ENCODE results near the gene SERINC3.
A peak's percentile ranks its signal among the peaks of the same experiment; 100 is the strongest.

SERINC3 gene

DNA sequence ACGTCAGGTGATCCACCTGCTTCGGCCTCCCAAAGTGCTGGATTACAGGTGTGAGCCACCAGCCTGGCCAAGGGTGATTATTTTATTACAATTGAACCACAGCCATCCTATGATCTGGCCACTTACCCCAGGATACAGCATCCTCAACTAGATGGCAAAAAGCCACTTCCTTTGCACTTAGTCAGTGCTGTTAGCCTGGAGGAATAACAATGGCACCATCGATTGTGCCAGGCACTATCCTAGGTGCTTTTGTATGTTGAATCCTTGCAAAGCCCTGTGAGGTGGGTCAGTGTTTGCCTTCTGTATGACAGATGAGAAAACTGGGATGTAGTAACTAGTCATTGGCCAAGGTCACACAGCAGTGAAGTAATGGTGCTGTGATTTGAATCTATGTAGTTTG, 57.4 kb downstream of the SERINC3 start:
- no peak for DNase-seq (ENCODE audit: low spot score)

DNA sequence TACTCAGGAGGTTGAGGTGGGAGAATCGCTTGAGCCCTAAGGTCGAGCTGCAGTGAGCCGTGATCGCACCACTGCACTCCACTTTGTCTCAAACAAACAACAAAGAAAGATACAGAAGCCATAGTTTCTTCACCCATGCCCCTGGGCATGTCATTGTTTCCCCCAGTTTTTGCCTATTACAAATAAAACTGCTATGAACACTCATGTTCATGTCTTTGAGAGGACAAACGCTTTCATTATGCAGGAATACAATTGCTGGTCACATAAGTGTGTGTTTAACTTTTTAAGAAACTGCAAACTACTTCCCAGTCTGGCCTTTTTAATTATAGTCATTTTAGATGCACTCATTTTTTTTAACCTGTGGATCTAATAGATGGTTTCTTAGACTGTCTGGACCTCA, 58.4 kb downstream of the SERINC3 start:
- no peak for DNase-seq (ENCODE audit: low spot score)

DNA sequence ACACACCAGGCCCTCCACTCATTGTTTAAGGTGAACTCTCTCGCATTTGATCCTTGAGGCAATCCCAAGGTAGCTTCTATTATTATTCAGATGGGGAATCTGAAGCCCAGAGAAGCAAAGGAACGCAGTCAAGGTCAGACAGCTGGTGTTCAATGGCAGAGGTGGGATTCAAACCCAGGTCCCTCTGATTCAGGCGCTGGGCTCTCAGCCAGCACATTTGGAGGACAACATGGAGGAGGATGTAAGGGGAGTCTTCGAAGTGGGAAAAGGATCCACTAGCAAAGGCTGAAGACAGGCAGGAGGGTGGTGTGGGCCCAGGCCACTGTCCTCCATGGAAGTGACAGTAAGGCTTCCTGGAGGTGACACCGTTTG, 60.1 kb downstream of the SERINC3 start:
- no peak for DNase-seq (ENCODE audit: low spot score)

DNA sequence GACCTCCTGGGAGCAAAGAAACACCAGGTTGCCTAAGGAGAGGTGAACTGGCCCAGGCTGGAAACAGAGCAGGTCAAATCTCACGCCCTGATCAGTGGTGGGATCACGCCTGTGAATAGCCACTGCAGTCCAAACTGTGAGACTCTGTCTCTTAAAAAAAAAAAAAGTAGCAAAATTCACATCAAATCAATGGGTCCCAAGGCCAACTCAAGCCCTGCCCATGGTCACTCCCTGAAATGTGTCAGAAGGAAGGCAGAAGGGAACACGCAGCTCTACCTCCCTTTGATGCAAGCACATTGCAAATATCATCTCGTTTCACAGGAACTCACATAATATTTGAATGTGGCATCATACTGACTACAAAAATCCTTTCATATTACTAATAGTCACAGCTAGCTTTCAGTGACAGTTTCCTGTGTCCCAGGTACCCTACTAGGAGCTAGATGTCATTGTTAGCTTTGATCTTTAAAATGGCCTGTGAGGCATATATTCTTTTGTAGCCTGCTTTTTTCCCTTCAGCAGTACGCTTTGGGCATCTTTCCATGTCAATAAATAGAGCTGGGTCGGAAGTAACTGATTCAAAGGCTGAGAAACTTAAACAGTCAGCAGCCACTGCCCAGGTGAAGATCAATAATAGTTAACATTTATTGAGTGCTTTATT, 60.6 kb downstream of the SERINC3 start:
- no peak for DNase-seq (ENCODE audit: low spot score)

DNA sequence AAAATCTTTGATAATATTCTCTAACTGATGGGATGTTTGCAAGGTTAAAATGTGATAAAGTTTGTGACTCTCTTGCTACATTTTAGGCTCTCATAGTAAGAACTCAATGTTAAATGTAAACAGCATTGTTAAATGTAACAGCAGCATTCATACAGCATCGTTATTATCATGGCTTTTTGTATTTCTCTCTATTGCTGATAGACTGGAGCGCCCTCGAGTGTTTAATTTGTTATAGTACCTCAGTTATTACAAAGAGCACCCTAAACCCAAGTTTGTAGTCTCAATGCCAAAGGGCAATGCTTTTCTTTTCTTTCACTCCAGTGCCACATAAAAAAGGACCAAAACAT, 61.1 kb downstream of the SERINC3 start:
- DNase-seq (ENCODE audit: low spot score) = peak; percentile 78

DNA sequence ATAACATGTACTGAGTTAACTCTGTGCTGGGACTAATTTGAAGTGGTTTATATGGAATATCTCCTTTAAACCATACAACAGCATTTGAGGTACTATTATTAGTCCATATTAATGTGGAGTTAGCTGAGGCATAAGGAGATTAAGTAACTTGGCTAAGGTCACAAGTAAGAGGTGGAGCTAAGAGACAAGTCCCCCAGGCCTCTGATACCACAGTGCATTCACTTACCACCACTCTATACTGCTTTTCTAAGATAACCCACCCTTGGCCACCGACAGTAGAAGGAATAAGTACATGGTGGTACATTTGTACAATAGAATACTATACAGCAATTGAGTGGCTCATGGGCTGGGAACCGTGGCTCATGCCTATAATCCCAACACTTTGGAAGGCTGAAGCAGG, 62.6 kb downstream of the SERINC3 start:
- DNase-seq (ENCODE audit: low spot score) = peak; percentile 58

DNA sequence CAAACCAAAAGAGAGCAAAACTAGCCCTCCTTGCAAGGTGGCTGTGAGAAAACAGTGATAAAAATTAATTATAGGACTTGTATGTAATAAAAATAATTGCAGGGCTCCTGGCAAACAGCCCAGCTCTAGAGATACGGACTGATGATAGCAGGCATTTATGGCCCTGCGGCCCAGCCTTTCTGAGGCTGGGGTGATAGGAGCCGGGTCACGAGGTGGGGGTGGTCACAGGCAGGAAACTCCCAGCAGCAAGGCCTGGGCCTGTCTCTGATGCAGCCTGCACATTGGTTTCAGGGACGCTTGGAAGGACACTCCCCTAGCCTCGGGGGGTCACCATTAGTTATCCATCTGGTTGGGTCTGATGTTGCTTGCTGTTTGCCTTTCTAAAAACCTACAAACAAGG, 64.9 kb downstream of the SERINC3 start:
- DNase-seq (ENCODE audit: low spot score) = peak; percentile 78

DNA sequence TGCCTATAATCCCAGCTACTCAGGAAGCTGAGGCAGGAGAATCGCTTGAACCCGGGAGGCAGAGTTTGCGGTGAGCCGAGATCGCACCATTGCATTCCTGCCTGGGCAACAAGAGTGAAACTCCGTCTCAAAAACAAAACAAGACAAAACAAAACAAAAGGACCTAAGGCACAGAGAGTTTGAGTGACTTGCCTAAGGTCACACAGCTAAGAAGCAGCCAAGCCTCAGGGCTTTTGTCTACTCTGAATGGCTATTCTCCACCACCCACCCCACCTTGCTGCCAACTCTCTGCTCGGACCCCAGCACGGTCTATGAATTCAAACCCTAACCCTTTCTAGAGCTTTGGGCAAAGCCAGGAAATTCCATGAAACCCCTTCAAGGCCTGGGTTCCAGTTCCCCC, 65.3 kb downstream of the SERINC3 start:
- no peak for DNase-seq (ENCODE audit: low spot score)

DNA sequence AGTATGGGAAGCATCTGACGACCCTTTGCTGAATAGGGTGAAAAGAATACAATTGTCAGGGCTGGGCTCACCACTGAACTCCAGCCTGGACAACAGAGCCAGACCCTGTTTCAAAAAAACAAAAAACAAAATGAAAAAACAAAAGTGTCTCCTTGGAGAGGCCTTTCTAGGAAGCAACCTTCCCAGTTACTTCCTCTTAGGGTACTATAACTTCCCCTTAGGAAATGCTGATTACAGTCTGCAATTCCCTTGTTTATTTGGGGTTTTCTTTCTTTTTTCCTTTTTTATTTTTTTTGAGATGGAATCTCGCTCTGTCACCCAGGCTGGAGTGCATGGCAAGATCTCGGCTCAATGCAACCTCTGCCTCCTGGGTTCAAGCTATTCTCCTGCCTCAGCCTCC, 66.7 kb downstream of the SERINC3 start:
- DNase-seq (ENCODE audit: low spot score) = no peak

DNA sequence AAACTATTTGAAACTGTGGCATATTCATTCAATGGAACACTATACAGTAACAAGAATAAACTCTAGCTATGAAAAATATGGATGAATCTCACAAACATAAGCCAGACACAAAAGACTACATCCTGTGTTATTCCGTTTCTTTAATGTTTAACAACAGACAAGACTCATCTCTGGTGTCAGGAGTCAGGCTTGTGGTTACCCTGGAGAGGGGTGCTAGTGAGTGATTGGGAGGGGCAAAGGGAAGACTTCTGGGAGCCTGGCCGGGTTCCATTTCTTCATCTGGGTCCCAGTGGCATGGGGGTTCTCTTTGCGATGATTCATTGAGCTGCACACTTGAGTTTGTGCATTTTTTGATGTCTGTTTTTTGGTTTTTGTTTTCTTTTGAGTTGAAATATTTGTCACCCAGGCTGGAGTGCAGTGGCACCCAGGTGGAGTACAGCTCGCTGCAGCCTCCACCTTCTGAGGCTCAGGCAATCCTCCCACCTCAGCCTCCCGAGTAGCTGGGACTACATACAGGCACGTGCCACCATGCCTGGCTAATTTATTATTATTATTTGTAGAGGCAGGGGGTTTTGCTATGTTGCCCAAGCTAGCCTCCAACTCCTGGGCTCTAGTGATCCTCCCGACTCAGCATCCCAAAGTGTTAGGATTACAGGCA, 67.4 kb downstream of the SERINC3 start:
- DNase-seq (ENCODE audit: low spot score) = no peak

DNA sequence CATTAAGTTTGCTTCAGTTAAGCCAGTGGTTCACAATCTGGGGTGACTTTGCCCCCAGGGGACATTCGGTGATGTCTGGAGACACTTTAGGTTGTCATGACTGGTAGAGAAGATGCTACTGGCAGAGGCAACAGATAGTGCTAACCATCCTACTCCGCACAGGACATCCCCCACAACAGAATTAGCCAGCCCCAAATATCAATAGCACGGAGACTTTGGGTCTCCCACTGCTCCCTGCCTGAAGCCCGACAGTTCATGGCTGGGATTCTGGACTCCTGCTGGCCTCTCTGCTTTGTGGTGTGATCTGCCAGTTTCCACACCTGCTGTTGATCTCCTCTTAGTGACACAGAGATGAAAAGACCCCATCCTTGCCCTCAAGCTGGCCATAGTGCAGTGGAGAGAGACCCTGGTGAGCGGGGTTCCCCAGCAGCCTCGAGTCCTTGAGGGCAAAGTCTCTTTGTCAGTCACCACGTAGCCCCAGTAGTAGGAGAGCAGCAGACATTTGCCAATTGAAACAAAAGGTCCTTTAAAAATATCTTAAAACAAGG, 70.9 kb downstream of the SERINC3 start:
- DNase-seq (ENCODE audit: low spot score) = no peak

DNA sequence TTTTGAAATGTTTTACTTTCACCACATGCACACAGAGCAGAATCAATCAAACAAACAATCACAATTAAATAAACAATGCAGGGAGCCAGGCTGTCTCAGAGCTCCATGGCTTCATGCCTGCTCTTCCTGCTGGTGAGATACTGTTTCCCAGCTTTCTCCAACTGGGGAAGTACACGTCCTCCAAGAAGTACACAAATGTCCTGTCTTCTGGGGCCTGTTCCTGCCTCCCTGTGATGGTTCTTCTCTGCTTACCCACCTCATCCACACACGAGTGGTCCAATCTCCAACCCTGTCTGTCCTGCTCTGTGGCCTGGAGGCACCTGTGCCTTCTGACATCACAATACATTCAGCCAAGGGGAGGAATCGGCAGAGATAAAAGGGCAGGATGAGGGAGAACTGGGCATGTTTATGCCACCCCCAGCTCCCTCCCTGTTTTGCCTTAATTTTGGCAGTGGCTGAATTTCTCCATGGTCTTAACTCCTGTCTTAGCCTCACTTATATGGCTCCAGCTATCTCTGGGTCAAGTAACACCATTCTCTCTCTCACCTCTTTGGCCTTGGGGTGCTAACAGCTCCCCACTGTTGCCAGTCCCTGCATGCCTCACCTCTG, 71.5 kb downstream of the SERINC3 start:
- no peak for DNase-seq (ENCODE audit: low spot score)

DNA sequence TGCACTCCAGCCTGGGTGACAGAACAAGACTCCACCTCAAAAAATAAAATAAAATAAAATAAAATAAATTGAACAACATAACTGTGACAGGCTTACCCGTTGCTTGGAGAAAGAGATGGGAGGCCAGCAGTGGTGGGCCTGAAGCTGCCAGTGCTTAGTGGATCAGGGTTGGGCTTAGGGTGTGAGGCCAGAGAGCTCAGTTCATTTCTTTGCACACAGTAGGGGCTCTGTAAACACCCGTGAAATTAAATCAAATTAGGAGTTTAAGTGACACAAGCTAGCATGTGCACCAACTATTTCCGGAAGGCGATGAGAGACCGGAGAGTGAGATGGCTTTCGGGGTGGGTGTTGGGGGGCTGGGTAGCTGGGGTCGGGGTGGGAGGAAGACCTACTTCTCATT, 72.0 kb downstream of the SERINC3 start:
- DNase-seq (ENCODE audit: low spot score) = no peak

DNA sequence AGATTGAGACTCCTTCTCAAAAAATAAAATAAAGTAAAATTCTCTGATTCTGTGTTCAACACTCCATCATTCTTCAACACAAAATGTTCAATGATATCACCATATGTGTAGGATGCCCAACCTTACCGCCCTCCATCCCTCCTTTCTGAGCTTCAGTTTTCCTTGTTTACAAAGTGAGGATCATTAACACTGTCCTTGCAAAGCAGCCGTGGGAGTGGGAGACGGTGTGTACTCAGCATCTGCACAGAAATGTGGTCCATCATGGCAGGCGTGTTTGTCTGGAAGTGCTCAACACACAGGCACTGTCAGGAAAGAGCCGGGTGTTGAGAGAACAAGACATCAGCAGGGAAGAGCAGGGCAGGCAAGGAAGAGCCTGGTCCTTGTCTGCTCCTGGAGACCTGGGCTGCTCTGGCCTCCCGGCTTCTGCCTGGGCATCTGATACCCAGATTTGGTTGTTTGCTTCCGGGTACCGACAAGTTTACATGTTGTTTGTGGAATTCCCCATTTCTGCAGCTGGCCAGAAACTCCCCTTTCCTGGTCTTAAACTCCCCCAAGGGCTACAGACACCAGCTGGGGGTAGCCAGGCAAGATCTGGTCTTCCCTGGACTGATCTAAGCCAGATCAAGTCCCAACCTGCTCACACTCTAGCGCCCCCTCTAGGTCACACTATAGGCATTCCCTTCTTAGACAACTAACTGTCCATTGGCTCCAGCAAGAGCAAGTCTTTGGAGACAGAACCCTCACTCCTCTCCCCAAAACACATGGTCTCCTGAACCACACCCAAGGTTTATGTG, 72.9 kb downstream of the SERINC3 start:
- DNase-seq (ENCODE audit: low spot score) = peak; percentile 55

DNA sequence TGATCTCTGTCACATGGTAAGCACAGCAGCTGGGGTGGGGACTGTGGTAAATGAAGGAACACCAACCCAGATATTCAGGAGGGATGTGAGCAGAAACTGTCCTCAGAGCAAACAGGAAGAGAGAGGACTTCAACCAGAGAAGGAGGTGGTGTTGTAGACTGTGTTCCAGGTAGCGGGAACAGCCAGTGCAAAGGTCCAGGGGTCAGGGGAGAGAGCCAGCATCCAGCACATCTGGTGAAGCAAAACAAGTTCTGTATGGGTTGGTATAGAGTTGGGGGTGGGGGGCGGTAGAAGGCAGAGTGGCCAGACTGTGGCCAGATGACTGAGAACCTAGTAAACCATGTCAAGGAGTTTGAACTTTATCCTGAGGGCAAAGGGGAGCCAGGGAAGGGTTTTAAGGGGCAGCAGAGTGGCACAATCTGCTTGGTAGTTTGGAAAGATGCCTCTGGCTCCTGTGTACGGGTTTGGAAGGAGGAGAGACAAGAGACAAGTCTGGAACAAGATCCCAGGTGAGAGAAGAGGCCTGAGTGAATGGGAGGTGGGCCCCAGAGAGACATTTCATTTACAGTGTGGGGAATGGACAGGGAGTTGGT, 73.9 kb downstream of the SERINC3 start:
- no peak for DNase-seq (ENCODE audit: low spot score)
